A673 (cell line): ENCODE measurements around the gene NAA15.

ENCODE experiments used
- CTCF ChIP-seq: fragments of 300-800, 200-600 bp; sonication (generic); conservative IDR thresholded peaks from 2 replicates; pipeline ENCODE4 v1.5.1; 2017; ENCODE audit warnings: low read depth, mild to moderate bottlenecking, antibody characterized with exemption, low read length, moderate library complexity, mixed read lengths
- EZH2 ChIP-seq: fragments of 200-600 bp; sonication (generic); IDR thresholded peaks from 2 replicates; pipeline ENCODE4 v1.6.1; 2017; ENCODE audit warnings: borderline replicate concordance, low read depth, mild to moderate bottlenecking, mixed read lengths, antibody characterized with exemption, low read length; ENCODE audit not compliant: poor library complexity, severe bottlenecking

DNA sequence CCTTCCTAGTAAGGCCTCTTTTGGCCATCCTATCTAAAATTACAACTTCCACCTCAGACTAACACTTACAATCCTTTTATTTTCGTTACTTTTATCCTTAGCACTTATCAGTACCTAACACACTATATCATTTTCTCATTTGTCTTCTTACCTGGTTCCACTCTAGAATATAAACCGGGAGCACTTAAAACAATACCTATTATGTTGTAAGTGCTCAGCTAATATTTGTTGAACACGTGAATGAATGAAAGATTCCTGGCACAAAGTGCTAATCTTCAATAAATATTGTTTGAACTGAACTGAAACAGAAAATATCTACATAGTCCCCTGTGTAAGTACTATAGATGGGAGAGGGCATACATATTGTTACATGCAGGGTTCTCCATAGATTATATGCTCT lies 35.7 kb upstream of the NAA15 start:
- TF ChIP-seq CTCF, result no peak
- no peak for TF ChIP-seq EZH2
